Fibroblast of the aortic adventitia (primary cell): ENCODE measurements around the gene GPR139. TPM values are rescaled to one million over a fixed set of nuclear protein-coding genes. Genes with fewer than 3 reads are reported as not detected.

Source experiments
- DNase-seq: peaks from one replicate; pipeline ENCODE4 v3.0.0-alpha.2; 2010; ENCODE audit warnings: low read depth
- H3K4me3 ChIP-seq: 2 replicates; pipeline ENCODE4 v1.5.1; 2011; ENCODE audit warnings: low read depth, mild to moderate bottlenecking, control low read depth, low read length, moderate library complexity
- CTCF ChIP-seq: IDR thresholded peaks from 2 replicates; pipeline ENCODE4 v1.5.1; 2011; ENCODE audit warnings: mild to moderate bottlenecking, low read length, control low read depth, inconsistent platforms; ENCODE audit not compliant: insufficient read depth
- total RNA-seq: library from RNA; depleted of rRNA; stranded (reverse); fragments of >200 nt; gene quantifications from 2 replicates; pipeline ENCODE4 v1.2.3, GENCODE V29; 2012; ENCODE audit warnings: low replicate concordance

The GPR139 gene
- total RNA-seq, 1 donor: not detected

DNA sequence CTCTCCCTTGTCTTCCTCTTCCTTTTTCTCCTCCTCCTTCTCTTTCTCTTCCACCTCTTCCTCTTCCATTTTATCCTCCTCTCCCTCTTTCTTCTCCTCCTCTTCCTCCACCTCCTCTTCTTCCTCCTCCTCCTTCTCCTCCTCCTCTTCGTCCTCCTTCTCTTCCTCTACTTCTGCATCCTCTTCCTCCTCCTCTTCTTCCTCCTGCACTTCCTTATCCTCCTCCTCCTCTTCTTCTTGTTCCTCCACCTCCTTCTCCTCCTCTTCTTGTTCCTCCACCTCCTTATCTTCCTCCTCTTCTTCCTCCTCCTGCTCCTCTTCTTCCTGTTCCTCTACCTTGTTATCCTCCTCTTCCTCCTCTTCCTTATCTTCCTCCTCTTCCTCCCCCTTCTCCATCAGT lies 28.8 kb upstream of the GPR139 start:
- DNase-seq: no peak
- no peak for TF ChIP-seq CTCF
- H3K4me3 ChIP-seq: no peak overlapping the region

- DNase-seq: no peak
- no peak overlapping the region for H3K4me3 ChIP-seq
- TF ChIP-seq CTCF: no peak
Measured at GRCh38 chr16:20102021-20102420, 28.3 kb upstream of the GPR139 start.

GRCh38 chr16:20099375-20099774 lies 25.7 kb upstream of the GPR139 start:
- no peak overlapping the region for H3K4me3 ChIP-seq
- DNase-seq: no peak
- TF ChIP-seq CTCF: no peak

DNA sequence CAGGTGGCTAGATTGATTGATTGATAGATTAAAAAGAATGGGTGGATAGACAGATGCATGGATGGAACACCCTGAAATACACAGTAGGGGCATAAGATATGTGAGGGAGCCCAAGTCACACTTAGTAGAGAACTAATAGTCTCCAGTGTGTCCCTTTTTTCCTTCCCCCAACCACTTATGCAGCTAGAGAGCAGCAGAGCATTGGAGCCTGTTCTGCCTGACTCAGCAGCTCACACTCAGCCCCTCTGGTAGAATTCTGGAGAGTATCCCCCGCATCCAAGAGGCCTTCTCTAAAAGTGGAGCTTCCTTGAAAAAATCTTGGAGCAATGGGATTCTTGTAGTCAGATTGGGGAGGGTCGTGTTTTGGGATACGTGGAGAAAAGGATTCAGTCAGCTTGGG lies 20.5 kb upstream of the GPR139 start:
- no peak overlapping the region for H3K4me3 ChIP-seq
- TF ChIP-seq CTCF: no peak
- no peak for DNase-seq

- TF ChIP-seq CTCF: no peak
- no peak overlapping the region for H3K4me3 ChIP-seq
- no peak for DNase-seq
Measured at GRCh38 chr16:20089246-20089965, 15.7 kb upstream of the GPR139 start.

GRCh38 chr16:20084624-20085226 lies 11.0 kb upstream of the GPR139 start:
- no peak overlapping the region for H3K4me3 ChIP-seq
- TF ChIP-seq CTCF: no peak
- DNase-seq: no peak
